GM23338 (cell line): ENCODE results near the gene GCFC2. TPM values are rescaled to one million over a fixed set of nuclear protein-coding genes. Genes with fewer than 3 reads are reported as not detected.

ENCODE experiments used
- ATAC-seq: fragments of 200-7000 bp; cut with Tn5 transposase; 3 replicates; pipeline ENCODE4 v1.9.1; 2020
- DNase-seq: peaks from one replicate; pipeline ENCODE4 v3.0.0-alpha.2; 2015; ENCODE audit warnings: low spot score
- H2AFZ ChIP-seq: fragments of 200-600 bp; sonication (generic); 2 replicates; pipeline ENCODE4 v1.8.0; 2016; ENCODE audit warnings: antibody characterized with exemption, mild to moderate bottlenecking, moderate library complexity
- H3F3A ChIP-seq: fragments of 200-600 bp; sonication (generic); replicated peaks from 2 replicates; pipeline ENCODE4 v1.8.0; 2017; ENCODE audit warnings: antibody characterized with exemption, mixed run types, low read depth
- H3K27ac ChIP-seq: fragments of 200-600 bp; sonication (generic); 2 replicates; pipeline ENCODE4 v1.6.1; 2016; ENCODE audit warnings: low read depth
- H3K27me3 ChIP-seq: fragments of 200-600 bp; sonication (generic); 2 replicates; pipeline ENCODE4 v1.8.0; 2016; ENCODE audit warnings: mild to moderate bottlenecking, mixed run types, moderate library complexity; ENCODE audit not compliant: insufficient read depth
- H3K36me3 ChIP-seq: fragments of 200-600 bp; sonication (generic); 2 replicates; pipeline ENCODE4 v1.8.0; 2016; ENCODE audit warnings: mild to moderate bottlenecking; ENCODE audit not compliant: insufficient read depth
- H3K4me1 ChIP-seq: fragments of 200-600 bp; sonication (generic); 2 replicates; pipeline ENCODE4 v1.8.0; 2016; ENCODE audit warnings: mild to moderate bottlenecking, moderate library complexity; ENCODE audit not compliant: insufficient read depth
- H3K4me2 ChIP-seq: fragments of 200-600 bp; sonication (generic); 2 replicates; pipeline ENCODE4 v1.7.1; 2017; ENCODE audit warnings: mixed run types
- H3K4me3 ChIP-seq: fragments of 200-600 bp; sonication (generic); 2 replicates; pipeline ENCODE4 v1.6.1; 2016; ENCODE audit warnings: mixed run types
- H3K79me2 ChIP-seq: fragments of 200-600 bp; sonication (generic); replicated peaks from 2 replicates; pipeline ENCODE4 v1.8.0; 2017; ENCODE audit warnings: mild to moderate bottlenecking; ENCODE audit not compliant: insufficient read depth
- H3K9me2 ChIP-seq: fragments of 200-600 bp; sonication (generic); 2 replicates; pipeline ENCODE4 v1.8.0; 2017; ENCODE audit not compliant: insufficient read depth
- H4K20me1 ChIP-seq: fragments of 200-600 bp; sonication (generic); replicated peaks from 2 replicates; pipeline ENCODE4 v1.8.0; 2017; ENCODE audit warnings: mild to moderate bottlenecking; ENCODE audit not compliant: insufficient read depth
- H3K27ac Mint-ChIP-seq: 2 replicates; pipeline ENCODE4 v1.8.0; 2020; ENCODE audit warnings: inconsistent platforms, mild to moderate bottlenecking, moderate library complexity, mixed read lengths
- H3K27me3 Mint-ChIP-seq: 3 replicates; pipeline ENCODE4 v1.8.0; 2022; ENCODE audit warnings: low read depth, mild to moderate bottlenecking, moderate library complexity, mixed read lengths, inconsistent platforms; ENCODE audit not compliant: insufficient read depth, poor library complexity
- H3K36me3 Mint-ChIP-seq: 3 replicates; pipeline ENCODE4 v1.8.0; 2021; ENCODE audit warnings: low read depth, mild to moderate bottlenecking, inconsistent platforms, moderate library complexity, mixed read lengths
- H3K4me1 Mint-ChIP-seq: 3 replicates; pipeline ENCODE4 v1.8.0; 2020; ENCODE audit warnings: mild to moderate bottlenecking, inconsistent platforms, mixed read lengths
- H3K4me3 Mint-ChIP-seq: 3 replicates; pipeline ENCODE4 v1.8.0; 2021; ENCODE audit warnings: moderate library complexity, mild to moderate bottlenecking, inconsistent platforms, mixed read lengths
- H3K9me3 Mint-ChIP-seq: 3 replicates; pipeline ENCODE4 v1.8.0; 2020; ENCODE audit warnings: moderate library complexity, mild to moderate bottlenecking, inconsistent platforms, mixed read lengths
- CREB1 ChIP-seq: fragments of 250-450 bp; sonication (Bioruptor Pico); IDR thresholded peaks from 2 replicates; pipeline ENCODE4 v1.5.0; 2020; ENCODE audit warnings: low read depth, mild to moderate bottlenecking, moderate library complexity
- EZH2 ChIP-seq: fragments of 200-600 bp; sonication (generic); IDR thresholded peaks from one replicate; pipeline ENCODE4 v1.8.0; 2017; ENCODE audit warnings: antibody characterized with exemption, mild to moderate bottlenecking, low read depth; ENCODE audit not compliant: unreplicated experiment
- NANOG ChIP-seq: IDR thresholded peaks from 2 replicates; pipeline ENCODE4 v1.6.1; 2016; ENCODE audit warnings: antibody characterized with exemption, borderline replicate concordance
- POLR2AphosphoS5 ChIP-seq: IDR thresholded peaks from 2 replicates; pipeline ENCODE4 v1.6.1; 2016; ENCODE audit warnings: antibody characterized with exemption, low read depth
- STAT1 ChIP-seq: IDR thresholded peaks from one replicate; pipeline ENCODE4 v1.6.1; 2016; ENCODE audit warnings: antibody characterized with exemption; ENCODE audit not compliant: unreplicated experiment
- ZNF114 ChIP-seq: fragments of 250-450 bp; sonication (Bioruptor Pico); IDR thresholded peaks from 2 replicates; pipeline ENCODE4 v1.5.0; 2020; ENCODE audit warnings: mild to moderate bottlenecking, moderate library complexity
- ZNF331 ChIP-seq: fragments of 250-450 bp; sonication (Bioruptor Pico); IDR thresholded peaks from 2 replicates; pipeline ENCODE4 v1.5.0; 2020; ENCODE audit warnings: low read depth, mild to moderate bottlenecking, moderate library complexity
- ZNF462 ChIP-seq: fragments of 250-450 bp; sonication (Bioruptor Pico); IDR thresholded peaks from 2 replicates; pipeline ENCODE4 v1.5.0; 2020; ENCODE audit warnings: mild to moderate bottlenecking, moderate library complexity
- polyA plus RNA-seq: library from polyadenylated mRNA; unstranded; fragments of >200 nt; fragmentation: Nextera tagmentation; extraction: Ambion mirVana; gene quantifications from 2 replicates; pipeline ENCODE4 v1.2.1, GENCODE V29; 2016
- total RNA-seq: library from RNA; depleted of rRNA; stranded (reverse); fragments of >200 nt; shearing (Covaris generic); gene quantifications from 2 replicates; pipeline ENCODE4 v1.2.3, GENCODE V29; 2014
- TF ChIP-seq, protein P1 (sequence below), 2 experiments: fragments of 200-600 bp in 1 of 2; sonication (generic) in 1 of 2; conservative IDR thresholded peaks; 2 replicates each; pipeline versions ENCODE4 v1.5.1 to v1.6.1; 2016 to 2017; ENCODE audit warnings: antibody characterized with exemption in 2 of 2, low read depth in 2 of 2, mild to moderate bottlenecking in 2 of 2, moderate library complexity in 1 of 2
- TF ChIP-seq, protein P2 (sequence below): IDR thresholded peaks from 2 replicates; pipeline ENCODE4 v1.6.1; 2016; ENCODE audit warnings: antibody characterized with exemption

GCFC2 gene
- total and polyA plus RNA-seq, 2 experiments from 2014 or later = 23.8 to 26.2 TPM

- no peaks in the 10 kb centered on the region for H3K9me2 ChIP-seq
- H2AFZ ChIP-seq = no peak overlapping the region
- no peaks in the 10 kb centered on the region for H3K79me2 ChIP-seq
- H3K4me1 Mint-ChIP-seq = no peaks in the 10 kb centered on the region
- H3K27me3 Mint-ChIP-seq = no peaks in the 10 kb centered on the region
- H3K36me3 Mint-ChIP-seq = peaks cover 28% of the 10 kb centered on the region
- ATAC-seq (no peak), DNase-seq (no peak)
- no peaks in the 10 kb centered on the region for H3K27me3 ChIP-seq
- no peak overlapping the region for H3K4me2 ChIP-seq
- H3K4me3 Mint-ChIP-seq = no peak overlapping the region
- H3K4me1 ChIP-seq = no peaks in the 10 kb centered on the region
- H3K27ac ChIP-seq = no peak overlapping the region
- H3K4me3 ChIP-seq = no peak overlapping the region
- no peaks in the 10 kb centered on the region for H3K9me3 Mint-ChIP-seq
- no peaks in the 10 kb centered on the region; the same call in none of the 2 replicates for H4K20me1 ChIP-seq
- no peak overlapping the region for H3K27ac Mint-ChIP-seq
- H3K36me3 ChIP-seq = no peaks in the 10 kb centered on the region
- TF ChIP-seq POLR2AphosphoS5 = no peak
- TF ChIP-seq, protein P1, sequence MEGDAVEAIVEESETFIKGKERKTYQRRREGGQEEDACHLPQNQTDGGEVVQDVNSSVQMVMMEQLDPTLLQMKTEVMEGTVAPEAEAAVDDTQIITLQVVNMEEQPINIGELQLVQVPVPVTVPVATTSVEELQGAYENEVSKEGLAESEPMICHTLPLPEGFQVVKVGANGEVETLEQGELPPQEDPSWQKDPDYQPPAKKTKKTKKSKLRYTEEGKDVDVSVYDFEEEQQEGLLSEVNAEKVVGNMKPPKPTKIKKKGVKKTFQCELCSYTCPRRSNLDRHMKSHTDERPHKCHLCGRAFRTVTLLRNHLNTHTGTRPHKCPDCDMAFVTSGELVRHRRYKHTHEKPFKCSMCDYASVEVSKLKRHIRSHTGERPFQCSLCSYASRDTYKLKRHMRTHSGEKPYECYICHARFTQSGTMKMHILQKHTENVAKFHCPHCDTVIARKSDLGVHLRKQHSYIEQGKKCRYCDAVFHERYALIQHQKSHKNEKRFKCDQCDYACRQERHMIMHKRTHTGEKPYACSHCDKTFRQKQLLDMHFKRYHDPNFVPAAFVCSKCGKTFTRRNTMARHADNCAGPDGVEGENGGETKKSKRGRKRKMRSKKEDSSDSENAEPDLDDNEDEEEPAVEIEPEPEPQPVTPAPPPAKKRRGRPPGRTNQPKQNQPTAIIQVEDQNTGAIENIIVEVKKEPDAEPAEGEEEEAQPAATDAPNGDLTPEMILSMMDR (conservative IDR thresholded peaks at IDR 0.05; ENCODE audit: low read depth in 2 of 2) = no peak
- TF ChIP-seq STAT1 = no peak
- TF ChIP-seq, protein P2, sequence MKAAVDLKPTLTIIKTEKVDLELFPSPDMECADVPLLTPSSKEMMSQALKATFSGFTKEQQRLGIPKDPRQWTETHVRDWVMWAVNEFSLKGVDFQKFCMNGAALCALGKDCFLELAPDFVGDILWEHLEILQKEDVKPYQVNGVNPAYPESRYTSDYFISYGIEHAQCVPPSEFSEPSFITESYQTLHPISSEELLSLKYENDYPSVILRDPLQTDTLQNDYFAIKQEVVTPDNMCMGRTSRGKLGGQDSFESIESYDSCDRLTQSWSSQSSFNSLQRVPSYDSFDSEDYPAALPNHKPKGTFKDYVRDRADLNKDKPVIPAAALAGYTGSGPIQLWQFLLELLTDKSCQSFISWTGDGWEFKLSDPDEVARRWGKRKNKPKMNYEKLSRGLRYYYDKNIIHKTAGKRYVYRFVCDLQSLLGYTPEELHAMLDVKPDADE = no peak
- TF ChIP-seq ZNF114 (CRISPR knock-in tag) = no peak
- TF ChIP-seq EZH2 = no peak
- no peak for TF ChIP-seq ZNF331 (CRISPR knock-in tag)
- H3F3A ChIP-seq = no peaks in the 10 kb centered on the region
These were observed 30.3 kb downstream of the GCFC2 start for GRCh38 chr2:75680402-75680801.

- Histone ChIP-seq H3K36me3 (no peaks in the 10 kb centered on the region), H3F3A (no peaks in the 10 kb centered on the region), H3K9me2 (no peaks in the 10 kb centered on the region), H3K27me3 (no peaks in the 10 kb centered on the region), H4K20me1 (no peaks in the 10 kb centered on the region; the same call in none of the 2 replicates), H3K79me2 (no peaks in the 10 kb centered on the region), H3K4me1 (no peaks in the 10 kb centered on the region), H3K4me3 (no peak overlapping the region), H3K27ac (no peak overlapping the region), H3K4me2 (no peak overlapping the region), H2AFZ (no peak overlapping the region)
- Mint-ChIP-seq H3K36me3 (peaks cover 23% of the 10 kb centered on the region), H3K27me3 (no peaks in the 10 kb centered on the region), H3K27ac (no peak overlapping the region), H3K9me3 (no peaks in the 10 kb centered on the region), H3K4me1 (no peaks in the 10 kb centered on the region), H3K4me3 (no peak overlapping the region)
- ATAC-seq = no peak
- DNase-seq = no peak
- TF ChIP-seq EZH2 (no peak), ZNF462 (CRISPR knock-in tag) (no peak), NANOG (no peak), ZNF331 (CRISPR knock-in tag) (no peak), CREB1 (CRISPR knock-in tag) (no peak), POLR2AphosphoS5 (no peak)
- TF ChIP-seq, protein P1 (conservative IDR thresholded peaks at IDR 0.05; ENCODE audit: low read depth in 2 of 2) = no peak
These were observed 31.2 kb downstream of the GCFC2 start for GRCh38 chr2:75679556-75679955.
